Stimulated activated CD8-positive, alpha-beta memory T cell treated with anti-CD3 and anti-CD28 coated beads, Interleukin-7, amount 100 ng/mL, for 24 hours (primary cell): Measurements from ENCODE around the gene TOM1L2.
"Not testable (repeated sequence)": the region's sequence is repeated elsewhere in the genome, so short reads cannot be mapped to it uniquely, and the experiment has no call there.

Experiments
- DNase-seq: peaks from one replicate; pipeline ENCODE4 v3.0.0-alpha.2; 2020; ENCODE audit warnings: low read depth

TOM1L2 gene

GRCh38 chr17:17819111-17819510 is 153.1 kb downstream of the TOM1L2 start:
- no peak for DNase-seq

GRCh38 chr17:17818088-17818526 is 154.1 kb downstream of the TOM1L2 start:
- no peak for DNase-seq

GRCh38 chr17:17817552-17817947 is 154.7 kb downstream of the TOM1L2 start:
- no peak for DNase-seq

- no peak for DNase-seq
These were observed 155.2 kb downstream of the TOM1L2 start for GRCh38 chr17:17816831-17817551.

- DNase-seq = no peak
These were observed 155.9 kb downstream of the TOM1L2 start for GRCh38 chr17:17816240-17816814.

- no peak for DNase-seq
These were observed 156.6 kb downstream of the TOM1L2 start for GRCh38 chr17:17815436-17816200.

GRCh38 chr17:17815062-17815406 is 157.2 kb downstream of the TOM1L2 start:
- no peak for DNase-seq

- no peak for DNase-seq
These were observed 157.8 kb downstream of the TOM1L2 start for GRCh38 chr17:17814162-17815061.

GRCh38 chr17:17813725-17814095 is 158.5 kb downstream of the TOM1L2 start:
- no peak for DNase-seq

- no peak for DNase-seq
These were observed 159.0 kb downstream of the TOM1L2 start for GRCh38 chr17:17813055-17813724.

GRCh38 chr17:17812211-17813054 is 159.8 kb downstream of the TOM1L2 start:
- peak; percentile 56 for DNase-seq

GRCh38 chr17:17811381-17812210 is 160.6 kb downstream of the TOM1L2 start:
- DNase-seq = no peak

GRCh38 chr17:17810895-17811248 is 161.3 kb downstream of the TOM1L2 start:
- DNase-seq = no peak

GRCh38 chr17:17810084-17810894 is 161.9 kb downstream of the TOM1L2 start:
- no peak for DNase-seq

GRCh38 chr17:17809531-17810083 is 162.6 kb downstream of the TOM1L2 start:
- no peak for DNase-seq

GRCh38 chr17:17808706-17809432 is 163.3 kb downstream of the TOM1L2 start:
- DNase-seq = no peak

GRCh38 chr17:17808200-17808599 is 164.0 kb downstream of the TOM1L2 start:
- DNase-seq = not testable (repeated sequence)

GRCh38 chr17:17807440-17807839 is 164.8 kb downstream of the TOM1L2 start:
- DNase-seq = no peak
